GM12872 (cell line): ENCODE results near the gene COL19A1.

Source experiments
- CTCF ChIP-seq: IDR thresholded peaks from 3 replicates; pipeline ENCODE4 v1.5.1; 2011; ENCODE audit warnings: low read depth, mild to moderate bottlenecking, low read length, moderate library complexity; ENCODE audit not compliant: insufficient read depth

The COL19A1 gene

GRCh38 chr6:70180901-70181599 lies 314.7 kb downstream of the COL19A1 start:
- no peak for TF ChIP-seq CTCF

GRCh38 chr6:70183538-70183937 lies 317.2 kb downstream of the COL19A1 start:
- TF ChIP-seq CTCF, result no peak

GRCh38 chr6:70184723-70185122 lies 318.4 kb downstream of the COL19A1 start:
- no peak for TF ChIP-seq CTCF

GRCh38 chr6:70186461-70186860 lies 320.1 kb downstream of the COL19A1 start:
- no peak for TF ChIP-seq CTCF

GRCh38 chr6:70188202-70188601 lies 321.8 kb downstream of the COL19A1 start:
- no peak for TF ChIP-seq CTCF

GRCh38 chr6:70194421-70194820 lies 328.1 kb downstream of the COL19A1 start:
- no peak for TF ChIP-seq CTCF

GRCh38 chr6:70196531-70196930 lies 330.2 kb downstream of the COL19A1 start:
- no peak for TF ChIP-seq CTCF
